GM13977 (cell line): ENCODE data around the gene GALNT17.

Experiments
- DNase-seq: peaks from one replicate; pipeline ENCODE4 v3.0.0; 2012; ENCODE audit warnings: low spot score
- CTCF ChIP-seq: IDR thresholded peaks from 2 replicates; pipeline ENCODE4 v1.5.1; 2012; ENCODE audit warnings: mild to moderate bottlenecking, control low read depth; ENCODE audit not compliant: insufficient read depth; ENCODE audit errors: extremely low read depth, missing control alignments
- in situ Hi-C: fragments of 300-500 bp; cut with MboI; formaldehyde crosslinking; loops from one replicate; pipeline ENCODE4 v1.12.0; 2022; ENCODE audit warnings: low sequenced_read_pairs, low pct_unique_long_range_greater_than_20kb, mixed read lengths, inconsistent platforms; ENCODE audit not compliant: unreplicated experiment

GALNT17 gene

GRCh38 chr7:71504697-71505441 is 372.9 kb downstream of the GALNT17 start:
- TF ChIP-seq CTCF = no peak
- in situ Hi-C loops = no loop called here
- no peak for DNase-seq

- DNase-seq = no peak
- in situ Hi-C loops = no loop called here
- TF ChIP-seq CTCF = no peak
Measured at GRCh38 chr7:71506822-71507221, 374.9 kb downstream of the GALNT17 start.

GRCh38 chr7:71507680-71508602 is 376.0 kb downstream of the GALNT17 start:
- in situ Hi-C loops = no loop called here
- DNase-seq = no peak
- TF ChIP-seq CTCF = no peak

GRCh38 chr7:71509381-71509780 is 377.4 kb downstream of the GALNT17 start:
- TF ChIP-seq CTCF = no peak
- no peak for DNase-seq
- in situ Hi-C loops = no loop called here

- TF ChIP-seq CTCF = no peak
- in situ Hi-C loops = no loop called here
- DNase-seq = no peak
Measured at GRCh38 chr7:71511361-71511807, 379.4 kb downstream of the GALNT17 start.

GRCh38 chr7:71517940-71518699 is 386.2 kb downstream of the GALNT17 start:
- in situ Hi-C loops = no loop called here

More at GRCh38 chr7:71517940-71518699, 386.2 kb downstream of the GALNT17 start:
- TF ChIP-seq CTCF = no peak
- DNase-seq = no peak
